ENCODE measurements around the gene PMEPA1.

GRCh38 chr20:57694481-57694880 is 15.3 kb downstream of the PMEPA1 start:
- no peak for TF ChIP-seq POLR2AphosphoS5 (IDR thresholded peaks at IDR 0.05; ENCODE audit: low read depth, low read length)
- no peak for TF ChIP-seq CTCF (IDR thresholded peaks at IDR 0.05)
- no peak for TF ChIP-seq SIN3A (IDR thresholded peaks at IDR 0.05; ENCODE audit: borderline replicate concordance, insufficient read depth, low read depth, low read length)
